Measurements from ENCODE around the gene PARL. TPM values are rescaled to one million over a fixed set of nuclear protein-coding genes. Genes with fewer than 3 reads are reported as not detected.

Gene PARL
- total and polyA plus RNA-seq, 11 donors, result 37.9 to 86.9 (median 53.8) TPM

DNA sequence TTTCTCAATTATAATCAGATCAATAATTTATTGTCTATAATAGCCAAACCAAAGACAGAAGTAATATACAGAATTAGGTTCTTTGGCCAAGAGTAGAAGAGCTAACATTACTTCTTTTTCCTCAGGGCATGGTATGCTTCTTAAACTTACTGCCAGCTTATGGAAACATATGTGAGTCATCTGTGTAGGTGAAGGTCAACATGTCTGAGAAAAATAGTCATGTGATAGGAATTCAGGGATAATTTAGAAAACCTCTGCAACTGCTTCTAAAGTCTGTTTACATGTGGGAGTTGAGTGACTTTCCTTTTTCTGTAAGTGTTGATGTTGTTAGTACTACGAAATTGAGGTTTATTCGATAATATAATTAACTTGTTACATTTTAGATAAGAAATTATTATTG lies 40.1 kb downstream of the PARL start:
- WGBS, 4 donors, result 95 to 99% (median 96%) methylated on average over 2 of the region's 2 CpGs
- Histone ChIP-seq H3K36me3 (peaks cover 0 to 98% (median 92%) of the 10 kb centered on the region in 9 donors), H3K4me3 (no peak overlapping the region), H3K4me1 (no peaks in the 10 kb centered on the region), H3K27ac (no peak overlapping the region), H3K9me3 (no peaks in the 10 kb centered on the region), H3K27me3 (no peaks in the 10 kb centered on the region)
- intact Hi-C loops (cut with DNase I), result no loop called here
- TF ChIP-seq, protein P1, sequence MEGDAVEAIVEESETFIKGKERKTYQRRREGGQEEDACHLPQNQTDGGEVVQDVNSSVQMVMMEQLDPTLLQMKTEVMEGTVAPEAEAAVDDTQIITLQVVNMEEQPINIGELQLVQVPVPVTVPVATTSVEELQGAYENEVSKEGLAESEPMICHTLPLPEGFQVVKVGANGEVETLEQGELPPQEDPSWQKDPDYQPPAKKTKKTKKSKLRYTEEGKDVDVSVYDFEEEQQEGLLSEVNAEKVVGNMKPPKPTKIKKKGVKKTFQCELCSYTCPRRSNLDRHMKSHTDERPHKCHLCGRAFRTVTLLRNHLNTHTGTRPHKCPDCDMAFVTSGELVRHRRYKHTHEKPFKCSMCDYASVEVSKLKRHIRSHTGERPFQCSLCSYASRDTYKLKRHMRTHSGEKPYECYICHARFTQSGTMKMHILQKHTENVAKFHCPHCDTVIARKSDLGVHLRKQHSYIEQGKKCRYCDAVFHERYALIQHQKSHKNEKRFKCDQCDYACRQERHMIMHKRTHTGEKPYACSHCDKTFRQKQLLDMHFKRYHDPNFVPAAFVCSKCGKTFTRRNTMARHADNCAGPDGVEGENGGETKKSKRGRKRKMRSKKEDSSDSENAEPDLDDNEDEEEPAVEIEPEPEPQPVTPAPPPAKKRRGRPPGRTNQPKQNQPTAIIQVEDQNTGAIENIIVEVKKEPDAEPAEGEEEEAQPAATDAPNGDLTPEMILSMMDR (IDR thresholded peaks at IDR 0.05), result no peak
- TF ChIP-seq POLR2A (IDR thresholded peaks at IDR 0.05), result no peak
- ATAC-seq (no peak), DNase-seq (no peak)

DNA sequence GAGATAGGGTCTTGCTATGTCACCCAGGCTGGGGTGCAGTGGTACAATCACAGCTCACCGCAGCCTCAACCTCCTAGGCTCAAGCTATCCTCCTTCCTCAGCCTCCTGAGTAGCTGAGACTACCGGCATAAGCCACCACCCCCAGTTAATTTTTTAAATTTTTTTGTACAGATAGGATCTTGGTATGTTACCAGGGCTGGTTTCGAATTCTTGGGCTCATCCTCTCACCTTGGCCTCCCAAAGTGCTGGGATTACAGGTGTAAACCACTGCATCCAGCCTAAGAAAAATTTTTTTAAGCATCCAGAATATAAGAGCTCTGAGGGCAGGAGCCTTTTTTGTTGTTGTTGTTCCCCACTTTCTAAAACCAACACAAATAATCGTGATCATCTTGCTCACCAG lies 44.9 kb downstream of the PARL start:
- DNase-seq (no peak), ATAC-seq (no peak)
- Histone ChIP-seq H3K9me3 (no peaks in the 10 kb centered on the region), H3K4me1 (no peaks in the 10 kb centered on the region), H3K36me3 (peaks cover 0 to 98% (median 83%) of the 10 kb centered on the region in 9 donors), H3K27ac (no peak overlapping the region), H3K4me3 (no peak overlapping the region), H3K27me3 (no peaks in the 10 kb centered on the region)
- WGBS, 4 donors, result 96 to 99% (median 97%) methylated on average over 4 of the region's 4 CpGs
- TF ChIP-seq, protein P1 (IDR thresholded peaks at IDR 0.05), result no peak
- TF ChIP-seq POLR2A (IDR thresholded peaks at IDR 0.05), result no peak
- intact Hi-C loops (cut with DNase I), result no loop called here

DNA sequence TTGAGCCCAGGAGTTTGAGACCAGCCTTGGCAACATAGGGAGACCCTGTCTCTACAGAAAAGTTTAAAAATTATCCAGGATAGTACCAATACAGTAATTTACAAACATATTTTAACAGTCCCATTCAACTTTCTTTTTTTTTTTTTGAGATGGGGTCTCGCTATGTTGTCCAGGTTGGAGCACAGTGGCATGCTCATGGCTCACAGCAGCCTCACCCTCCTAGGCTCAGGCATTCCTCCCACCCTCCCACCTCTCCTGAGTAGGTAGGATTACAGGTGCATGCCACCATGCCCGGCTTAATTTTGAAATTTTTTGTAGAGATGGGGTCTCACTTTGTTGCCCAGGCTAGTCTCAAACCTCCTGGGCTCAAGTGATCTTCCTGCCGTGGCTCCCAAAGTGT lies 46.8 kb downstream of the PARL start:
- ATAC-seq, result no peak
- H3K27ac ChIP-seq, result no peak overlapping the region
- no peak for DNase-seq
- no peak overlapping the region for H3K4me3 ChIP-seq
- H3K36me3 ChIP-seq, result peaks cover 0 to 98% (median 81%) of the 10 kb centered on the region in 9 donors
- WGBS, 4 donors, result 94 to 100% (median 97%) methylated on average over 3 of the region's 3 CpGs
- intact Hi-C loops (cut with DNase I), result no loop called here
- H3K27me3 ChIP-seq, result no peaks in the 10 kb centered on the region
- H3K9me3 ChIP-seq, result no peaks in the 10 kb centered on the region
- H3K4me1 ChIP-seq, result no peaks in the 10 kb centered on the region
- TF ChIP-seq, protein P1 (IDR thresholded peaks at IDR 0.05), result no peak
- TF ChIP-seq POLR2A (IDR thresholded peaks at IDR 0.05), result no peak

DNA sequence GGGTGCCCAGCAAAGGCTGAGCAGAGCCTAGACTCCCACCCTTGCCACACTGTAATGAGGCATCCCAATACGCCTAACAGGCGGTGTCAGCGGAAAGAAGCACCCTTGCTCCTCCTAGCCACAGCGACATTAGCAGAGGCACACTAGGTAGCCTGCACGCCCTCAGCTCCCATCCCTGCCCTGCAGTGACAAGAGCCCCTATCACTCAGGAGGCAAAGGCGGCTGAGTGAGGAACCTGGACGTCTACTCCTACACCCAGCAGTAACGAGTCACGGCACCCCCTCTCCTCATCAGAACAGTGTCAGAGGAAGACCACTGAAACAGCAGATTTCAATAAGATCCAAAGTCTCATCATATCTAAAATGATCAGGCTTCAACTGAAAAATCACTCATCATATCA lies 47.3 kb downstream of the PARL start:
- DNase-seq (no peak), ATAC-seq (no peak)
- H3K27me3 ChIP-seq, result no peaks in the 10 kb centered on the region
- intact Hi-C loops (cut with DNase I), result no loop called here
- H3K4me1 ChIP-seq, result no peaks in the 10 kb centered on the region
- no peaks in the 10 kb centered on the region for H3K9me3 ChIP-seq
- peaks cover 0 to 98% (median 81%) of the 10 kb centered on the region in 9 donors for H3K36me3 ChIP-seq
- H3K4me3 ChIP-seq, result no peak overlapping the region
- 81 to 93% (median 93%) methylated on average over 9 of the region's 9 CpGs for WGBS, 4 donors
- TF ChIP-seq, protein P1 (IDR thresholded peaks at IDR 0.05), result no peak
- TF ChIP-seq POLR2A (IDR thresholded peaks at IDR 0.05), result no peak
- no peak overlapping the region for H3K27ac ChIP-seq

Data from heart left ventricle (tissue), 16 donors.